Cerebellar nuclear complex (tissue), 1 donor: ENCODE results near the gene LMBR1.
"Not testable (repeated sequence)": the region's sequence is repeated elsewhere in the genome, so short reads cannot be mapped to it uniquely, and the experiment has no call there.

ENCODE experiments used
- DNase-seq, 2 experiments: peaks; one replicate each; lab custom pipeline; 2025; lab: John Stamatoyannopoulos, UW

Gene LMBR1

DNA sequence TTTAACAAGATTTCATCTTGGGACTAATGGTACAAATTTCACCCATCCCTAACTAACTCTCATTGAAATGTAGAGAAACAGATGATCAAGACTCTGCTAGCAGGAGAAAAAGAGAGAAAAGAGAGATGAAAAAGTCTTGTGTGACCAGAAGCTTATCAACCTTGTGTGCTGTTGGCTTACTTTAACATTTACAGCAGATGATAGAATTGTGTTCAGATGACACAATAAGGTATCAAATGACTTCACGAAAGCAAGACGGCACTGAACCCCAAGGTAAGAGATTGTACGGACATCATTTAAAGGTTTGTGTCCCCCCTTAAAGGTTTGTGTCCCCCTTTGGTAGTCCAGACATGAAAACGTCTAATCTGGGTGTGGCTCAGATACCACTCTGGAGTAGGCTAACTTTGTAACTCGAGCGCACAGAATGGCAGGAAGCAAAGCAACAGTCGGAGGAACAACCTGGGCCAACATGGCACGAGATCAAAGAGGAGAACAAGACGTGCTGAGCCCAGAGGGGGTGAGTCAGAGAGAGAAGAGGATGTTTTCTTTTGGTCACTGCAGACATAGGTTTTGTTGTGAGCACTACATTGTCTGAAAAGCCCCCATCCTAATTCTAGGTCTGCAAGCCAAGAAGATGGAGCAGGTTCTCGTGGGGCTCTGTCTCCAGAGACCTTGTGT is 10.4 kb upstream of the LMBR1 start:
- no peak for DNase-seq

DNA sequence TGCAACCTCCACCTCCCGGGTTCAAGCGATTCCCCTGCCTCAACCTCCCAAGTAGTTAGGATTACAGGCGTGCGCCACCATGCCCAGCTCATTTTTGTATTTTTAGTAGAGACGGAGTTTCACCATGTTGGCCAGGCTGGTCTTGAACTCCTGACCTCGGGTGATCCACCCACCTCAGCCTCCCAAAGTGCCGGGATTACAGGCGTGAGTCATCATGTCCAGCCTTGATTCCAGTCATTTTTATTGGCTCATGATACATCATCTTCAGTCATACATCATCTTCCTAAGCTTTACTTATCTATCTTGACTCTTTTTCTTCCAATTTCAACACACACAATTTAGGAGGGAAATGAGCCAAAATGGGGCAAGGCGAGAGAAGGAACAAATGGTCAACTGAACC is 7.1 kb upstream of the LMBR1 start:
- not testable (repeated sequence) for DNase-seq

DNA sequence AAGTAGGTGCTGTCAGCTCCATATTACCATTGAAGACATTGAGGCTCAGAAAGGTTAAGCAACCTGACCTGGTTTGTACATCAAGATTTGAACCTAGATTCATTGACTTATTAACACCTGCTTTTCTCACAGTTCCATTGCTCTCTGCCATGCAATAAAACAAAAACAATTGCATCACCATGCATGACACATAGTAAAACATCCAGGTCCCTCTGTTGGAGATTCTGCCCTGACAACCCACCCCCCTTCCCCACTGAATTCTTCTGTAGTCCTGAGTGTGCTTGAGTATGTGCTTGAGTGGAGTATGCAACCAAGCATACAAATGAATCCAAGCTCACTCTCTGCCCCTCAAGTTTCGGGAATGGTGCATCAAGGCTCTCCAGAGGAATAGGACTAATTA is 6.0 kb upstream of the LMBR1 start:
- no peak for DNase-seq

- no peak for DNase-seq
These were observed 4.7 kb upstream of the LMBR1 start for GRCh38 chr7:156897673-156898072.

DNA sequence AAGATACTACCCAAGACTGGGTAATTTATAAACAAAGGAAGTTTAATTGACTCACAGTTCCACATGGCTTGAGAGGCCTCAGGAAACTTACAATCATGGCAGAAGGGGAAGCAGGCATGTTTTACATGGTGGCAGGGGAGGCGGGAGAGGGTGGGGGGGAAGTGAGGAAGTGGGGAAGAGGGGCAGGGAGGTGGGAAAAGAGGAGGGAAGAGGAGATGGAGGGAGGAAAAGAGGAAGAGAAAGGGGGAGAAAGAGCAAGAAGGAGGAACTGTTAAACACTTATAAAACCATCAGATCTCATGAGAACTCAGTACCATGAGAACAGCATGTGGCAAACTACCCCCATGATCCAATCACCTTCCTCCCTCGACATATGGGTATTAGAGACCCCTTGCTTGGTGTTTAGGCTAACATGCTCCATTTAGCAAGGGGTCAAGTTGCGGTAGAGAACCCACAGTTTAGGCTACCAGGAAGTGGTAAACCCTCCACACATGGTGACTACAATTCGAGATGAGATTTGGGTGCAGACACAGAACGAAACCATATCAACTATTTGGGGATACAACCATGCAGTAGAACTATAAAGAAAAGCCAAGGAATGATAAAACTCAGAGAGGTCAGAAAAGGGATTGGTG is 3.5 kb upstream of the LMBR1 start:
- no peak for DNase-seq

DNA sequence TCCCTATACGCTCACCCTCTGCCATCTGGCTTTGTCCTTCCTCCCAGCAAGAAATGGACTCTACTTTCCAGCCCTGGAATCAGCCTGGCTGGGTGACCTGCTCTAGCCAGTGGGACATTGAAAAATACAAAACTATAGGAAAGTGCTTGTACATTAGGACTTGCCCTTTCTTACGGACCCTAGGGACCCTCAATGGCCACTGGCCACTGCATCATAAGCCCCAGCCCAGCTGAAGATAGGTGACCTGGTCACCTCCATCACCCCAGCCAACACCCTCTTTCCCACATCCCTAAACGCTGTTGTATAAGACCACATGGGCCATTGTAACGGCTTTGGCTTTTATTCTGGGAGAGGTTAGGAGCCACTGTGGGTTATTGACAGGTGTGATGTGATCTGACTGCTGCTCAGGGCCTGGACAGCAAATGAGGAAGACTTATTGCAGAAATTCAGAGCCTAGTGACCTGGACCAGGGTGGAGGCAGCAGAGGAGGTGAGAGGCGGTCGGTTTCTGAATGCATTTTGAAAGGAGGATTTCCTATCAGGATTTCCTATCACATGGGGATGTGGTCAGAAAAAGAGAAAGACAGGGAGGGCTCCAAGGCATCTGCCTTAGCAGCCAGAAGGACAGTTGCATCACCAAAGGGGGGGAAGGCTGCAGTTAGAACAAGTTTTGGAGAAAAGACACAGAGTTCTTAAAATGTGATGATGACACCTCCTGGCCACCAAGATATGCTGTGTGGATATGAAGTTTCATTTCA is 2.2 kb upstream of the LMBR1 start:
- DNase-seq = no peak

GRCh38 chr7:156892081-156892800 is 742 bp downstream of the LMBR1 start:
- no peak for DNase-seq

GRCh38 chr7:156889746-156890145 is 3.2 kb downstream of the LMBR1 start:
- DNase-seq = no peak

GRCh38 chr7:156889089-156889488 is 3.9 kb downstream of the LMBR1 start:
- DNase-seq = no peak

GRCh38 chr7:156886020-156886795 is 6.8 kb downstream of the LMBR1 start:
- DNase-seq = no peak

DNA sequence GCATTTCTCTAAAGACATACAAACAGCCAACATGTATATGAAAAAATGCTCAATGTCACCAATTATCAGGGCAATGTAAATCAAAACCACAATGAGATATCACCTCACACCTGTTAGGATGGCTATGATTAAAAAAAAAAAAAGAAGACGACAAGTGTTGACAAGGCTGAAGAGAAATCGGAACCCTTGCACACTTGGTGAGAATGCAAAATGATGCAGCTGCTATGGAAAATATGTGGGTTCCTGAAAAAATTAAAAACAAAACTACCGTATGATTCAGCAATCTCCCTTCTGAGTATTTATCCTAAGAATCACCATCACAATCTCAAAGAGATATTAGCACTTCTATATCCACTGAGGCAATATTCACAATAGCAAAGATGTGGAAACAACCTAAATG is 11.3 kb downstream of the LMBR1 start:
- DNase-seq = no peak

DNA sequence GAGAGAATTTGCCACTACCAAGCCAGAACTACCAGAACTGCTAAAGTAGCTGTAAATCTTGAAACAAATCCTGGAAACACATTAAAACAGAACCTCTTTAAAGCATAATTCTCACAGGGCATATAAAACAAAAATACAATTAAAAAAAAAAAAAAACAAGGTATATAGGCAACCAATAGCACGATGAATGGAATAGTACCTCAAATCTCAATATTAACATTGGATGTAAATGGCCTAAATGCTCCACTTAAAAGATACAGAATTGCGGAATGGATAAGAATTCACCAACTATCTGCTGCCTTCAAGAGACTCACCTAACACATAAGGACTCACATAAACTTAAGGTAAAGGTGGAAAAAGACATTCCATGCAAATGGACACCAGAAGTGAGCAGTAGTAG is 17.2 kb downstream of the LMBR1 start:
- DNase-seq = no peak

DNA sequence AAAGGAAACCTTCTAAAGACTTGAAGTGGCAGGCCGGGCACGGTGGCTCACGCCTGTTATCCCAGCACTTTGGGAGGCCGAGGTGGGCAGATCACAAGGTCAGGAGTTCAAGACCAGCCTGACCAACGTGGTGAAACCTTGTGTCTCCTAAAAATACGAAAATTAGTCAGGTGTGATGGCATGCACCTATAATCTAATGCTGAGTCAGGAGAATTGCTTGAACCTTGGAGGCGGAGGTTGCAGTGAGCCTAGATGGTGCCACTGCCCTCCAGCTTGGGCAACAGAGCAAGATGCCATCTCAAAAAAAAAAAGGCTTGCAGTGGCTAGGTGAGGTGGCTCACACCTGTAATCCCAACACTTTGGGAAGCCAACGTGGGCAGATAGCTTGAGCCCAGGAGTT is 24.6 kb downstream of the LMBR1 start:
- not testable (repeated sequence) for DNase-seq

GRCh38 chr7:156865493-156865892 is 27.5 kb downstream of the LMBR1 start:
- DNase-seq = no peak

- not testable (repeated sequence) for DNase-seq
These were observed 31.0 kb downstream of the LMBR1 start for GRCh38 chr7:156862022-156862421.

- no peak for DNase-seq
These were observed 31.8 kb downstream of the LMBR1 start for GRCh38 chr7:156861212-156861611.

DNA sequence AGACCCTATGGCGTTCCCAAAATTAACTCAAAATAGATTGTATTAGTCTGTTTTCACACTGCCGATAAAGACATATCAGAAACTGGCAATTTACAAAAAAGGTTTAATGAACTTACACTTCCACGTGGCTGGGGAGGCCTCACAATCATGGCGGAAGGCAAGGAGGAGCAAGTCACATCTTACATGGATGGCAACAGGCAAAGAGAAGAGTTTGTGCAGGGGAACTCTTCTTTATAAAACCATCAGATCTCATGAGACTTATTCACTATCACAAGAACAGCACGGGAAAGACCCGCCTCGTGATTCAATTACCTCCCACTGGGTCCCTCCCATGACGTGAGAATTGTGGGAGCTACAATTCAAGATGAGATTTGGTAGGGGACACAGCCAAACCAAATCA is 32.9 kb downstream of the LMBR1 start:
- not testable (repeated sequence) for DNase-seq

DNA sequence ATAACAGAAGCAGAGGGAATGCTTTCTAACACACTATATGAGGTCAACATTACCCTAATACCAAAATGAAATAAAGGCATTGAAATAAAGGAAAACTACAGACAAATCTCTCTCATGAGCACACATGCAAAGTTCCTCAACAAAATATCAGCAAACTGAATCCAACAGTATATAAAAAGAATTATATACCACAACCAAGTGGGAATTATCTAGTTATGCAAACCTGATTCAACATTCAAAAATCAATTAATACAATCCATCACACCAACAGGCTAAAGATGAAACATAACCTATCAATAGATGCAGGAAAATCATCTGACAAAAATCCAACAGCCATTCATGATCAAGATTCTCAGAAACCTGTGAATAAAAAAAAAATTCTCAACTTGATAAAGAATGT is 34.5 kb downstream of the LMBR1 start:
- DNase-seq = no peak

GRCh38 chr7:156857757-156858156 is 35.2 kb downstream of the LMBR1 start:
- no peak for DNase-seq

GRCh38 chr7:156854654-156855053 is 38.3 kb downstream of the LMBR1 start:
- no peak for DNase-seq

GRCh38 chr7:156848979-156849378 is 44.0 kb downstream of the LMBR1 start:
- DNase-seq = no peak
